Endometrium (tissue), 2 donors: ENCODE results near the gene EMILIN3.
"Not testable (repeated sequence)": the region's sequence is repeated elsewhere in the genome, so short reads cannot be mapped to it uniquely, and the experiment has no call there.

Source experiments
- FAIRE-seq: peaks from 2 replicates; lab custom pipeline; 2012; peaks lifted over from hg19 to GRCh38; lab: Jason Lieb, UNC
- donor health status: control.
- donor health status: control.

EMILIN3 gene

GRCh38 chr20:41318271-41318649, 48.4 kb downstream of the EMILIN3 start:
- FAIRE-seq = no peak

DNA sequence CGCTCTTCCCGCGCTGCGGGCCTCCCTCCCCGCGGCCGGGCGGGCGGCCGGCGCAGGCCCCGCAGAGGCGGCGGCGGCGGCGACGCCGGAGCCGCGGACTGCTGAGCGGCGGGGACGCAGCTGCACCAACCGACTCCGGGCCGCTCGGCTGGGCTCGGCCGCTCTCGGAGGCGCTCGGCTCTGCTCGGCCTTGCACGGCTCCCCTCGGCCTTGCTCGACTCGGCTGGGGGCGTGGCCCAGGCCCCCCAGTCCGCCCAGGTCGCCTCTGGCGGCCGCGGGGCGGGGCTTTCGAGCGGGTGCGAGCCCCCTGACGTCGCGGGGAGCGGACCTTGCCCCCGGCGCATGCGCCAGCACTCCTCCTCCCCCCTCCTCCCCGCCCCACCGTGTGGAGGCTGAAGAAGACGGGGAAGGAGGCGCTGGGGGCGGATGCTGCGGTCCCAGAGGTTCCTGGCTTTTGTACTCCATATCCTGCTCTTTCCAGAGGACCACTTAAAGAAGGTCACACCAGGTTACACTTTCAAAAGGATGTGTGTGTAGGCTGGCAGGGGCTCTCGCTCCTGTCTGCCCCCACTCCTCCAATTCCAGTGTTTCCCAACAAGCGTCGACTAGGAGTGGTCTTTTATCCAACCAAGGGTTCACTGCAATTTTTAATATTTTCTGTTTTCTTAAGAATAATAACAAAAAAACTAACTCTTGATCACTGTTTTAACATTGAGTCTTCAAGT, 48.9 kb downstream of the EMILIN3 start, which contains the start of gene ZHX3:
Gene ZHX3 (minus strand): TSS at position 186 of the 725 bp plus-strand sequence. CDS start 112,815 bp downstream, outside the sequence.
- FAIRE-seq = no peak

DNA sequence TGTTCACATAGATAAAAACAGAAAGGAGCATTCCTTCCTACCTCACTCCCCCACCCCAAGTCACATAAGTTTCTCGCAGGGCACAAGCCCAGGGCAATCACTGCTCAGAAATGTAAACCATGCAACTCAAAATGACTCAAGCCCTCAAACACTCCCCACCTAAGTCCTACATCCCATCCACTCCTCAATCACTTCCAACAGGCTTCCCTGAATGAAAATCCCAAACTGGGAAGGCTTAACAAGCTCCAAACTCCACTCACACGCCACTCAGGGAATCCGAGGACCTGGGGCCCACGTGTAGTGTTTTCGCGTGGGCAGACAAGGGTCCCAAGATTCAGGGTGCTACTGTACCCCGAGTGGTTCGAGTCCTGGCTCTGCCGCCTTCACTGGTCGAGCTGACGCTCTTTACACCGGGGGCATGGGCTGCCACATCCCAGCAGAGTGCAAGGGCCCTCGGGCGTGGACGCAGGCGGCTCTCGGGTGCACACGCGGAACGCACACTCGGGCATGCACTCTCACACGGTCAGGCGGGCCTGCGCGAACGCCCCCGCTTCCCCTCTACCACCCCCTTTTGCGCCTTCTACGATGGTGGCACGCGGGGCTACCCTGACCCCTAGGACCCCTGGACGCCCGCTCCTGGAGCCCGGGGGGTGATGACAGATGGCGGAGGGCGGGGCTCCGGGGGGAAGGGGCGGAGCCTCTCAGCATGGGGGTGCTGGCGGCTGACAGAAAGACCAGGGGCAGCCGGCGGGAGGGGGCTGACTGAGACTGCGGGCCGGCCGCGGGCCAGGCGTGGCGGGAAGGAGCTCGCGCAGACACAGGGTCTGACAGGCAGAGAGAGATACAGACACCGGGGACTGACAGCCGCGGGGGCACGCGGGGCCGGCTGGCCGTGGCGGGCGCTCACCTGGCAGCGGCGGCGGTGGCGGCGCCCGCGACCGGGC, 49.7 kb downstream of the EMILIN3 start:
- FAIRE-seq = no peak

DNA sequence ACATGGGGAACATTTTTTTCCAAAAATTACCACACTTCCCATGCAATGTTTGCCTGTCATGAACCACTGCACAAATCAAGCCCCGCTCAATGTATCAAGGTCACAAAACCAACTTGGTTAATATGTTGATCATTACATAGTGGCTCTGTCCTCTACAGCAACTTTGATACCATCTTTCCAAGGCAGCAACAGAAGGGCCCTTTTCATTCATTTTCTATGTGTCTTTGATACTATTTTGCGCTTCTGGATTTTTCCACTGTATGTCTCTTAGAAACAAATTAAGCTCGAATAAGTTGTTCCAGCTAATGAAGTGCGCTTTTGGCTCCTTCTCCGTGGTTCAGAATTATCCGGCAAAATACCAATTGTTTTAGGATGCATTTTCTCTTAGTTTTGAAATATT, 50.6 kb downstream of the EMILIN3 start:
- FAIRE-seq = no peak

DNA sequence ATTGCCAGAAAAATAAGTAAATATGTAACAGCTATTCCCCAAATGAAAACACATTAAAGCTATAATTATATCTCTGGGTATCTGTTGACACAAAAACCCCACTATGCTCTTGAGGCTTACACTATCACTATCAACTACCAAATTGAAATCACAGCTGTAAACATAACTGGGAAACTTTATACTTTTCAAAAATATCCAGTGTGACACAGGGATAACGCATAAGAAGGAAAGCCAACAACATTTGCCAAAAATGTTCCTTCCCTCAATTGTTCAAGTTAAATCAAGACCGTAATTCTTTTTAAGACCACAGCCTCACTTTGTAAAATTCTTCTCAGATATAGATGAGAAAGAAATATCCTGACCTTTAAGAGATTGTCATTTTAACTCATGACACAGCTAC, 52.2 kb downstream of the EMILIN3 start:
- no peak for FAIRE-seq

GRCh38 chr20:41312009-41312408, 54.6 kb downstream of the EMILIN3 start:
- FAIRE-seq = not testable (repeated sequence)
